ENCODE results near the gene SPTA1. TPM values are rescaled to one million over a fixed set of nuclear protein-coding genes. Genes with fewer than 3 reads are reported as not detected.
"Not testable (repeated sequence)": the region's sequence is repeated elsewhere in the genome, so short reads cannot be mapped to it uniquely, and the experiment has no call there.

The SPTA1 gene
- total RNA-seq, 2 experiments from 2014 or later: 0.44 TPM; not detected in 1

- H4K20me1 ChIP-seq (ENCODE audit: insufficient read depth, low read length): no peaks in the 10 kb centered on the region
- BruUV-seq (replicated peaks): no TSS peak
- H3K9me3 ChIP-seq (ENCODE audit: low read length): no peaks in the 10 kb centered on the region
- ChIA-PET CTCF (ENCODE audit: unreplicated experiment) (no interaction called here), POLR2A (no interaction called here)
- no peak overlapping the region for H3K4me2 ChIP-seq (ENCODE audit: low read length)
- intact Hi-C loops (cut with micrococcal nuclease; ENCODE audit: unreplicated experiment): no loop called here
- no peak overlapping the region for H2AFZ ChIP-seq (ENCODE audit: low read length)
- no peaks in the 10 kb centered on the region for H3K79me2 ChIP-seq (ENCODE audit: insufficient read depth, low read depth, low read length)
- no peak overlapping the region for H3K27ac ChIP-seq (ENCODE audit: low read depth, low read length, poor library complexity, severe bottlenecking)
- TF ChIP-seq CTCF (conservative IDR thresholded peaks at IDR 0.05; ENCODE audit: low read length): no peak
- TF ChIP-seq EZH2phosphoT487 (IDR thresholded peaks at IDR 0.05; ENCODE audit: borderline replicate concordance, low read depth, low read length): no peak
- no peak overlapping the region for H3K4me3 ChIP-seq (ENCODE audit: low read depth, low read length, poor library complexity, severe bottlenecking)
- H3K9me2 ChIP-seq (ENCODE audit: insufficient read depth, low read length): no peaks in the 10 kb centered on the region
- no peaks in the 10 kb centered on the region for H3K36me3 ChIP-seq (ENCODE audit: insufficient read depth, low read length)
- no peak for DNase-seq (ENCODE audit: low spot score)
- no peaks in the 10 kb centered on the region for H3K4me1 ChIP-seq (ENCODE audit: insufficient read depth, low read length, poor library complexity, severe bottlenecking)
Observed at GRCh38 chr1:158694596-158694995, 8.1 kb upstream of the SPTA1 start.

GRCh38 chr1:158692356-158692755 lies 5.8 kb upstream of the SPTA1 start:
- intact Hi-C loops (cut with micrococcal nuclease; ENCODE audit: unreplicated experiment): no loop called here
- H2AFZ ChIP-seq (ENCODE audit: low read length): no peak overlapping the region

GRCh38 chr1:158691907-158692306 lies 5.4 kb upstream of the SPTA1 start:
- CTCF ChIA-PET (ENCODE audit: unreplicated experiment): no interaction called here
- Histone ChIP-seq H3K9me3 (ENCODE audit: low read length) (no peaks in the 10 kb centered on the region), H3K4me3 (ENCODE audit: low read depth, low read length, poor library complexity, severe bottlenecking) (no peak overlapping the region), H3K4me1 (ENCODE audit: insufficient read depth, low read length, poor library complexity, severe bottlenecking) (no peaks in the 10 kb centered on the region), H3K9me2 (ENCODE audit: insufficient read depth, low read length) (no peaks in the 10 kb centered on the region), H4K20me1 (ENCODE audit: insufficient read depth, low read length) (no peaks in the 10 kb centered on the region), H3K79me2 (ENCODE audit: insufficient read depth, low read depth, low read length) (no peaks in the 10 kb centered on the region), H2AFZ (ENCODE audit: low read length) (no peak overlapping the region), H3K36me3 (ENCODE audit: insufficient read depth, low read length) (no peaks in the 10 kb centered on the region), H3K4me2 (ENCODE audit: low read length) (no peak overlapping the region), H3K27ac (ENCODE audit: low read depth, low read length, poor library complexity, severe bottlenecking) (no peak overlapping the region)
- no TSS peak for BruUV-seq (replicated peaks)
- no peak for TF ChIP-seq CTCF (conservative IDR thresholded peaks at IDR 0.05; ENCODE audit: low read length)
- no peak for TF ChIP-seq EZH2phosphoT487 (IDR thresholded peaks at IDR 0.05; ENCODE audit: borderline replicate concordance, low read depth, low read length)
- intact Hi-C loops (cut with micrococcal nuclease; ENCODE audit: unreplicated experiment): no loop called here
- POLR2A ChIA-PET: no interaction called here
- DNase-seq (ENCODE audit: low spot score): no peak

More at GRCh38 chr1:158692356-158692755, 5.8 kb upstream of the SPTA1 start:
- ChIA-PET CTCF (ENCODE audit: unreplicated experiment) (no interaction called here), POLR2A (no interaction called here)
- no TSS peak for BruUV-seq (replicated peaks)
- no peak overlapping the region for H3K4me2 ChIP-seq (ENCODE audit: low read length)
- H3K27ac ChIP-seq (ENCODE audit: low read depth, low read length, poor library complexity, severe bottlenecking): no peak overlapping the region
- no peaks in the 10 kb centered on the region for H3K9me3 ChIP-seq (ENCODE audit: low read length)
- no peaks in the 10 kb centered on the region for H3K36me3 ChIP-seq (ENCODE audit: insufficient read depth, low read length)
- H4K20me1 ChIP-seq (ENCODE audit: insufficient read depth, low read length): no peaks in the 10 kb centered on the region
- H3K79me2 ChIP-seq (ENCODE audit: insufficient read depth, low read depth, low read length): no peaks in the 10 kb centered on the region
- no peak for TF ChIP-seq EZH2phosphoT487 (IDR thresholded peaks at IDR 0.05; ENCODE audit: borderline replicate concordance, low read depth, low read length)
- TF ChIP-seq CTCF (conservative IDR thresholded peaks at IDR 0.05; ENCODE audit: low read length): no peak
- DNase-seq (ENCODE audit: low spot score): no peak
- H3K9me2 ChIP-seq (ENCODE audit: insufficient read depth, low read length): no peaks in the 10 kb centered on the region
- no peak overlapping the region for H3K4me3 ChIP-seq (ENCODE audit: low read depth, low read length, poor library complexity, severe bottlenecking)
- no peaks in the 10 kb centered on the region for H3K4me1 ChIP-seq (ENCODE audit: insufficient read depth, low read length, poor library complexity, severe bottlenecking)

- H3K4me3 ChIP-seq (ENCODE audit: low read depth, low read length, poor library complexity, severe bottlenecking); H3K9me2 ChIP-seq (ENCODE audit: insufficient read depth, low read length); intact Hi-C loops (cut with micrococcal nuclease; ENCODE audit: unreplicated experiment); H3K79me2 ChIP-seq (ENCODE audit: insufficient read depth, low read depth, low read length); H3K4me1 ChIP-seq (ENCODE audit: insufficient read depth, low read length, poor library complexity, severe bottlenecking); H3K4me2 ChIP-seq (ENCODE audit: low read length); POLR2A ChIA-PET; H2AFZ ChIP-seq (ENCODE audit: low read length); DNase-seq (ENCODE audit: low spot score); BruUV-seq (replicated peaks); H3K9me3 ChIP-seq (ENCODE audit: low read length); H4K20me1 ChIP-seq (ENCODE audit: insufficient read depth, low read length); H3K27ac ChIP-seq (ENCODE audit: low read depth, low read length, poor library complexity, severe bottlenecking); H3K36me3 ChIP-seq (ENCODE audit: insufficient read depth, low read length); CTCF ChIA-PET (ENCODE audit: unreplicated experiment): not testable (repeated sequence)
Observed at GRCh38 chr1:158691149-158691548, 4.6 kb upstream of the SPTA1 start.

All from OCI-LY7 (cell line).